H9 (cell line): ENCODE results near the gene UST. TPM values are rescaled to one million over a fixed set of nuclear protein-coding genes. Genes with fewer than 3 reads are reported as not detected.

Source experiments
- DNase-seq: peaks from one replicate; pipeline ENCODE4 v3.0.0-alpha.2; 2017
- H2AFZ ChIP-seq: one replicate; pipeline ENCODE4 v1.6.1; 2013; ENCODE audit warnings: mild to moderate bottlenecking, low read length, control low read depth, moderate library complexity
- H2AK5ac ChIP-seq: 2 replicates; pipeline ENCODE4 v1.6.1; 2013; ENCODE audit warnings: low read length, control low read depth, mixed read lengths; ENCODE audit not compliant: insufficient read length
- H2BK120ac ChIP-seq: one replicate; pipeline ENCODE4 v1.6.1; 2013; ENCODE audit warnings: low read depth, mild to moderate bottlenecking, low read length, control low read depth, inconsistent platforms; ENCODE audit not compliant: poor library complexity, severe bottlenecking
- H2BK12ac ChIP-seq: 2 replicates; pipeline ENCODE4 v1.6.1; 2013; ENCODE audit warnings: low read length, control low read depth, mixed read lengths, low read depth; ENCODE audit not compliant: insufficient read length
- H2BK15ac ChIP-seq: 2 replicates; pipeline ENCODE4 v1.6.1; 2013; ENCODE audit warnings: low read depth, low read length, control low read depth
- H2BK20ac ChIP-seq: one replicate; pipeline ENCODE4 v1.6.1; 2013; ENCODE audit warnings: low read depth, mild to moderate bottlenecking, low read length, control low read depth, inconsistent platforms; ENCODE audit not compliant: poor library complexity, severe bottlenecking
- H2BK5ac ChIP-seq: 2 replicates; pipeline ENCODE4 v1.6.1; 2013; ENCODE audit warnings: low read length, control low read depth, mixed read lengths; ENCODE audit not compliant: insufficient read length
- H3K14ac ChIP-seq: 2 replicates; pipeline ENCODE4 v1.6.1; 2013; ENCODE audit warnings: low read length, control low read depth; ENCODE audit not compliant: insufficient read depth
- H3K18ac ChIP-seq: 2 replicates; pipeline ENCODE4 v1.6.1; 2013; ENCODE audit warnings: low read depth, mild to moderate bottlenecking, mixed read lengths, low read length, control low read depth; ENCODE audit not compliant: insufficient read length
- H3K23ac ChIP-seq: 2 replicates; pipeline ENCODE4 v1.6.1; 2013; ENCODE audit warnings: low read length, control low read depth, mixed read lengths, low read depth; ENCODE audit not compliant: insufficient read length
- H3K23me2 ChIP-seq: 2 replicates; pipeline ENCODE4 v1.6.1; 2013; ENCODE audit warnings: low read depth, mild to moderate bottlenecking, mixed read lengths, low read length, control low read depth; ENCODE audit not compliant: insufficient read length, poor library complexity, severe bottlenecking
- H3K27ac ChIP-seq: 2 replicates; pipeline ENCODE4 v1.5.1; 2013; ENCODE audit warnings: low read length, control low read depth, mixed read lengths, low read depth; ENCODE audit not compliant: insufficient read length
- H3K27me3 ChIP-seq: 2 replicates; pipeline ENCODE4 v1.6.1; 2013; ENCODE audit warnings: low read length, control low read depth, inconsistent platforms; ENCODE audit not compliant: insufficient read depth
- H3K4ac ChIP-seq: 2 replicates; pipeline ENCODE4 v1.6.1; 2013; ENCODE audit warnings: low read depth, mild to moderate bottlenecking, control low read depth, inconsistent platforms, low read length, moderate library complexity
- H3K4me1 ChIP-seq: 2 replicates; pipeline ENCODE4 v1.6.1; 2013; ENCODE audit warnings: low read length, control low read depth, inconsistent platforms; ENCODE audit not compliant: insufficient read depth
- H3K4me2 ChIP-seq: 2 replicates; pipeline ENCODE4 v1.6.1; 2013; ENCODE audit warnings: low read length, control low read depth, mixed read lengths; ENCODE audit not compliant: insufficient read length, insufficient read depth
- H3K56ac ChIP-seq: 2 replicates; pipeline ENCODE4 v1.6.1; 2013; ENCODE audit warnings: low read depth, mild to moderate bottlenecking, mixed read lengths, low read length, control low read depth; ENCODE audit not compliant: insufficient read length
- H3K79me1 ChIP-seq: 2 replicates; pipeline ENCODE4 v1.6.1; 2013; ENCODE audit warnings: low read depth, mild to moderate bottlenecking, moderate library complexity, low read length, control low read depth, inconsistent platforms; ENCODE audit not compliant: insufficient read depth, poor library complexity, severe bottlenecking
- H3K79me2 ChIP-seq: 2 replicates; pipeline ENCODE4 v1.6.1; 2013; ENCODE audit warnings: low read length, control low read depth, inconsistent platforms; ENCODE audit not compliant: insufficient read depth
- H3K9ac ChIP-seq: 2 replicates; pipeline ENCODE4 v1.6.1; 2013; ENCODE audit warnings: low read length, control low read depth, mixed read lengths; ENCODE audit not compliant: insufficient read length; ENCODE audit errors: extremely low read depth
- H3K9me3 ChIP-seq: one replicate; pipeline ENCODE4 v1.6.1; 2013; ENCODE audit warnings: low read depth, low read length, inconsistent platforms; ENCODE audit not compliant: control insufficient read depth
- H3T11ph ChIP-seq: one replicate; pipeline ENCODE4 v1.6.1; 2013; ENCODE audit warnings: mild to moderate bottlenecking, low read length, control low read depth, inconsistent platforms
- H4K20me1 ChIP-seq: one replicate; pipeline ENCODE4 v1.6.1; 2013; ENCODE audit not compliant: control insufficient read depth, insufficient read length, insufficient read depth
- H4K5ac ChIP-seq: 2 replicates; pipeline ENCODE4 v1.6.1; 2013; ENCODE audit warnings: low read depth, mild to moderate bottlenecking, mixed read lengths, low read length, control low read depth; ENCODE audit not compliant: insufficient read length
- H4K8ac ChIP-seq: replicated peaks from 2 replicates; pipeline ENCODE4 v1.6.1; 2013; ENCODE audit warnings: low read length, control low read depth, mixed read lengths, low read depth; ENCODE audit not compliant: insufficient read length
- H4K91ac ChIP-seq: 2 replicates; pipeline ENCODE4 v1.6.1; 2013; ENCODE audit warnings: low read depth, mild to moderate bottlenecking, moderate library complexity, mixed read lengths, low read length, control low read depth; ENCODE audit not compliant: insufficient read length
- H3K27ac Mint-ChIP-seq, 3 experiments: 2 replicates in 2 of 3; 3 replicates in 1 of 3; pipeline ENCODE4 v1.8.0; 2020 to 2021; ENCODE audit warnings: mixed read lengths in 3 of 3, mild to moderate bottlenecking in 1 of 3, moderate library complexity in 1 of 3
- H3K27me3 Mint-ChIP-seq: 2 replicates; pipeline ENCODE4 v1.8.0; 2021; ENCODE audit warnings: low read depth, mild to moderate bottlenecking, moderate library complexity, mixed read lengths
- H3K36me3 Mint-ChIP-seq, 3 experiments: 2 replicates in 2 of 3; 3 replicates in 1 of 3; pipeline ENCODE4 v1.8.0; 2020 to 2021; ENCODE audit warnings: low read depth in 3 of 3, mixed read lengths in 3 of 3; ENCODE audit not compliant: insufficient read depth in 1 of 3
- H3K4me1 Mint-ChIP-seq, 2 experiments: 2 replicates each; pipeline ENCODE4 v1.8.0; 2020; ENCODE audit warnings: mixed read lengths in 2 of 2
- H3K4me3 Mint-ChIP-seq, 2 experiments: 2 replicates in 1 of 2; 3 replicates in 1 of 2; pipeline ENCODE4 v1.8.0; 2020 to 2021; ENCODE audit warnings: mild to moderate bottlenecking in 2 of 2, mixed read lengths in 2 of 2, moderate library complexity in 1 of 2
- H3K9me3 Mint-ChIP-seq, 2 experiments: 2 replicates in 1 of 2; 3 replicates in 1 of 2; pipeline ENCODE4 v1.8.0; 2020; ENCODE audit warnings: mild to moderate bottlenecking in 2 of 2, mixed read lengths in 2 of 2, moderate library complexity in 1 of 2
- CTCF ChIP-seq: fragments of 200-600 bp; sonication (generic); conservative IDR thresholded peaks from 3 replicates; pipeline ENCODE4 v1.8.0; 2021; ENCODE audit warnings: antibody characterized with exemption, mild to moderate bottlenecking
- total RNA-seq: library from RNA; stranded (reverse); gene quantifications from 2 replicates; pipeline ENCODE4 v1.2.1, GENCODE V29; 2021

Gene UST
- total RNA-seq, 1 experiment from 2014 or later: 14.4 TPM

- H3K36me3 Mint-ChIP-seq: no peaks in the 10 kb centered on the region
These were observed 337.2 kb downstream of the UST start for GRCh38 chr6:149084026-149084425.

More at GRCh38 chr6:149084026-149084425, 337.2 kb downstream of the UST start:
- Histone ChIP-seq H2AK5ac (no peak overlapping the region), H2BK20ac (no peak overlapping the region), H3K23me2 (no peaks in the 10 kb centered on the region), H3K4me2 (no peak overlapping the region), H3K27ac (no peak overlapping the region), H3K18ac (no peak overlapping the region), H3K79me2 (no peaks in the 10 kb centered on the region), H4K5ac (no peak overlapping the region), H3K27me3 (no peaks in the 10 kb centered on the region), H4K8ac (no peak overlapping the region), H2BK15ac (no peak overlapping the region), H4K20me1 (no peaks in the 10 kb centered on the region), H3K23ac (no peak overlapping the region), H2BK5ac (no peak overlapping the region), H3K14ac (no peak overlapping the region), H3K56ac (no peak overlapping the region), H3K9me3 (no peaks in the 10 kb centered on the region), H3K4me1 (no peaks in the 10 kb centered on the region), H2AFZ (no peak overlapping the region), H3K79me1 (no peaks in the 10 kb centered on the region), H2BK12ac (no peak overlapping the region), H4K91ac (no peak overlapping the region), H3K9ac (no peak overlapping the region), H3K4ac (no peak overlapping the region), H3T11ph (no peak overlapping the region), H2BK120ac (no peak overlapping the region)
- no peak overlapping the region for H3K4me3 Mint-ChIP-seq
- H3K4me1 Mint-ChIP-seq: peaks cover 5 to 8% of the 10 kb centered on the region in 2 experiments
- TF ChIP-seq CTCF: no peak
- no peak overlapping the region for H3K27ac Mint-ChIP-seq
- no peaks in the 10 kb centered on the region for H3K9me3 Mint-ChIP-seq
- DNase-seq: no peak
- H3K27me3 Mint-ChIP-seq: no peaks in the 10 kb centered on the region; the same call in 1 of the 2 replicates
